WTC11 (cell line): ENCODE measurements around the gene BDH1. TPM values are rescaled to one million over a fixed set of nuclear protein-coding genes. Genes with fewer than 3 reads are reported as not detected.

ENCODE experiments used
- ATAC-seq: fragments of 200-7000 bp; cut with Tn5 transposase; 2 replicates; pipeline ENCODE4 v1.10.0; 2021; ENCODE audit warnings: mild to moderate bottlenecking, moderate library complexity
- CTCF ChIA-PET: fragments of 300-600 bp; sonication (Branson Sonifier 250); formaldehyde crosslinking; loops from one replicate; lab custom pipeline; 2021; ENCODE audit warnings: antibody characterized with exemption; lab: Charles Lee
- POLR2A ChIA-PET: fragments of 350-600 bp; sonication (Branson Sonifier 250); formaldehyde crosslinking; loops from one replicate; lab custom pipeline; 2021; ENCODE audit warnings: antibody characterized with exemption; lab: Charles Lee
- DNase-seq: peaks from one replicate; pipeline ENCODE4 v3.0.0; 2021; ENCODE audit warnings: low spot score
- H3K27ac Mint-ChIP-seq: 2 replicates; pipeline ENCODE4 v1.8.0; 2021; ENCODE audit warnings: mixed read lengths
- H3K27me3 Mint-ChIP-seq: 2 replicates; pipeline ENCODE4 v1.8.0; 2021; ENCODE audit warnings: low read depth, mild to moderate bottlenecking, moderate library complexity, mixed read lengths
- H3K36me3 Mint-ChIP-seq: 2 replicates; pipeline ENCODE4 v1.8.0; 2021; ENCODE audit warnings: mixed read lengths
- H3K4me1 Mint-ChIP-seq: 2 replicates; pipeline ENCODE4 v1.8.0; 2022; ENCODE audit warnings: mixed read lengths
- H3K4me3 Mint-ChIP-seq: 2 replicates; pipeline ENCODE4 v1.8.0; 2021; ENCODE audit warnings: mild to moderate bottlenecking, moderate library complexity, mixed read lengths
- H3K9me3 Mint-ChIP-seq: 2 replicates; pipeline ENCODE4 v1.8.0; 2021; ENCODE audit warnings: mixed read lengths
- AR ChIP-seq: fragments of 250-450 bp; sonication (Bioruptor Pico); IDR thresholded peaks from 2 replicates; pipeline ENCODE4 v1.9.0; 2021; ENCODE audit warnings: mild to moderate bottlenecking
- ATF3 ChIP-seq: sonication (generic); formaldehyde crosslinking; conservative IDR thresholded peaks from 2 replicates; pipeline ENCODE4 v1.8.1; 2022; ENCODE audit warnings: mild to moderate bottlenecking, missing genetic modification reagents
- CDX4 ChIP-seq: fragments of 250-450 bp; sonication (Bioruptor Pico); IDR thresholded peaks from 2 replicates; pipeline ENCODE4 v1.9.0; 2021; ENCODE audit warnings: moderate library complexity, mild to moderate bottlenecking, inconsistent platforms, borderline replicate concordance
- ESRRA ChIP-seq: sonication (generic); formaldehyde crosslinking; IDR thresholded peaks from 2 replicates; pipeline ENCODE4 v1.8.1; 2022; ENCODE audit warnings: mild to moderate bottlenecking, missing genetic modification reagents, borderline replicate concordance
- FOXJ3 ChIP-seq: sonication (generic); formaldehyde crosslinking; IDR thresholded peaks from 2 replicates; pipeline ENCODE4 v1.9.0; 2021; ENCODE audit warnings: missing genetic modification reagents, mild to moderate bottlenecking, borderline replicate concordance
- GABPB1 ChIP-seq: sonication (generic); formaldehyde crosslinking; IDR thresholded peaks from 2 replicates; pipeline ENCODE4 v1.8.1; 2023; ENCODE audit warnings: mild to moderate bottlenecking, missing genetic modification reagents
- IRF1 ChIP-seq: sonication (generic); formaldehyde crosslinking; IDR thresholded peaks from 2 replicates; pipeline ENCODE4 v1.8.0; 2023; ENCODE audit warnings: missing genetic modification reagents
- JUN ChIP-seq: sonication (generic); formaldehyde crosslinking; IDR thresholded peaks from 2 replicates; pipeline ENCODE4 v1.8.0; 2023; ENCODE audit warnings: mild to moderate bottlenecking, missing genetic modification reagents
- KAT7 ChIP-seq: sonication (generic); formaldehyde crosslinking; IDR thresholded peaks from 2 replicates; pipeline ENCODE4 v1.8.1; 2023; ENCODE audit warnings: missing genetic modification reagents, mild to moderate bottlenecking, borderline replicate concordance
- NR1H2 ChIP-seq: sonication (generic); formaldehyde crosslinking; IDR thresholded peaks from 2 replicates; pipeline ENCODE4 v1.9.0; 2021; ENCODE audit warnings: mild to moderate bottlenecking, moderate library complexity, missing genetic modification reagents
- NR3C1 ChIP-seq: sonication (generic); formaldehyde crosslinking; conservative IDR thresholded peaks from 2 replicates; pipeline ENCODE4 v1.8.1; 2023; ENCODE audit warnings: low read depth, mild to moderate bottlenecking, missing genetic modification reagents
- OVOL2 ChIP-seq: fragments of 250-450 bp; sonication (Bioruptor Pico); IDR thresholded peaks from 2 replicates; pipeline ENCODE4 v1.9.0; 2021; ENCODE audit warnings: mild to moderate bottlenecking, borderline replicate concordance
- RORB ChIP-seq: fragments of 250-450 bp; sonication (Bioruptor Pico); IDR thresholded peaks from 2 replicates; pipeline ENCODE4 v1.9.0; 2021; ENCODE audit warnings: mild to moderate bottlenecking
- SMAD3 ChIP-seq: sonication (generic); formaldehyde crosslinking; IDR thresholded peaks from 2 replicates; pipeline ENCODE4 v1.8.0; 2022; ENCODE audit warnings: missing genetic modification reagents, mild to moderate bottlenecking, borderline replicate concordance
- SMAD4 ChIP-seq: sonication (generic); formaldehyde crosslinking; IDR thresholded peaks from 2 replicates; pipeline ENCODE4 v1.8.0; 2022; ENCODE audit warnings: mild to moderate bottlenecking, missing genetic modification reagents
- TEAD1 ChIP-seq: sonication (generic); formaldehyde crosslinking; IDR thresholded peaks from 2 replicates; pipeline ENCODE4 v1.8.0; 2022; ENCODE audit warnings: mild to moderate bottlenecking, missing genetic modification reagents
- USF2 ChIP-seq: sonication (generic); formaldehyde crosslinking; IDR thresholded peaks from 2 replicates; pipeline ENCODE4 v1.8.1; 2023; ENCODE audit warnings: mild to moderate bottlenecking, missing genetic modification reagents, moderate library complexity
- ZMAT4 ChIP-seq: fragments of 250-450 bp; sonication (Bioruptor Pico); IDR thresholded peaks from 2 replicates; pipeline ENCODE4 v1.9.0; 2021; ENCODE audit warnings: mild to moderate bottlenecking
- ZNF219 ChIP-seq: sonication (generic); formaldehyde crosslinking; IDR thresholded peaks from 2 replicates; pipeline ENCODE4 v1.8.0; 2023; ENCODE audit warnings: missing genetic modification reagents, mild to moderate bottlenecking, borderline replicate concordance
- ZNF232 ChIP-seq: sonication (generic); formaldehyde crosslinking; IDR thresholded peaks from 2 replicates; pipeline ENCODE4 v1.8.0; 2022; ENCODE audit warnings: mild to moderate bottlenecking, missing genetic modification reagents
- ZNF263 ChIP-seq: sonication (generic); formaldehyde crosslinking; IDR thresholded peaks from 2 replicates; pipeline ENCODE4 v1.8.1; 2022; ENCODE audit warnings: low read depth, mild to moderate bottlenecking, moderate library complexity, missing genetic modification reagents
- ZNF317 ChIP-seq: sonication (generic); formaldehyde crosslinking; IDR thresholded peaks from 2 replicates; pipeline ENCODE4 v1.8.1; 2023; ENCODE audit warnings: low read depth, mild to moderate bottlenecking, moderate library complexity, missing genetic modification reagents, borderline replicate concordance
- total RNA-seq: library from RNA; stranded (reverse); gene quantifications from 3 replicates; pipeline ENCODE4 v1.2.3, GENCODE V29; 2021
- TF ChIP-seq, protein P1 (sequence below): sonication (generic); formaldehyde crosslinking; IDR thresholded peaks from 2 replicates; pipeline ENCODE4 v1.8.1; 2022; ENCODE audit warnings: mild to moderate bottlenecking, moderate library complexity, missing genetic modification reagents
- TF ChIP-seq, protein P2 (sequence below): sonication (generic); formaldehyde crosslinking; IDR thresholded peaks from 2 replicates; pipeline ENCODE4 v1.8.1; 2023; ENCODE audit warnings: mild to moderate bottlenecking, missing genetic modification reagents
- TF ChIP-seq, protein P3 (sequence below): fragments of 250-450 bp; sonication (Bioruptor Pico); IDR thresholded peaks from 2 replicates; pipeline ENCODE4 v2.1.2; 2022; ENCODE audit warnings: mild to moderate bottlenecking, moderate library complexity

Gene BDH1
- total RNA-seq, 1 experiment from 2014 or later: 26.8 TPM

DNA sequence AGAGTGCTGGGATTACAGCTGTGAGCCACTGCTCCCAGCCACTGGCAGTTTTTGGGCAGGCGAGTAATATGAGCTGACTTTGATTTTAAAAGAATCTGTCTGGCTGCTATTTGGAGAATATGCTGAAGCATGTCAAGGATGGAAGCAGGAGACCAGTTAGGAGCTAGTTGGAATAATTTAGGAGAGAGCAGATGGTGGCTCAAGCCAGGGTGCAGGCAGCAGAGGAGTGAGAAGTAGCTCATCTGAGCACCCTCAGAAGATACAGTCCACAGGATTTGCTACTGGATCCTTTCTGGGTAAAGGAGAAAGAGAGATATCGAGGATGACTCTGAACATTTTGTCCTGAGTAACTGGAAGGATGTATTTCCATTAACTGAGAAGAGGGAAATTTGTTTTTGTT is 30.4 kb upstream of the BDH1 start:
- no peak for TF ChIP-seq ATF3
- TF ChIP-seq ZNF232 (CRISPR knock-in tag): no peak
- TF ChIP-seq AR: no peak
- no peak for TF ChIP-seq GABPB1
- no peak for TF ChIP-seq OVOL2 (CRISPR knock-in tag)
- TF ChIP-seq, protein P1, sequence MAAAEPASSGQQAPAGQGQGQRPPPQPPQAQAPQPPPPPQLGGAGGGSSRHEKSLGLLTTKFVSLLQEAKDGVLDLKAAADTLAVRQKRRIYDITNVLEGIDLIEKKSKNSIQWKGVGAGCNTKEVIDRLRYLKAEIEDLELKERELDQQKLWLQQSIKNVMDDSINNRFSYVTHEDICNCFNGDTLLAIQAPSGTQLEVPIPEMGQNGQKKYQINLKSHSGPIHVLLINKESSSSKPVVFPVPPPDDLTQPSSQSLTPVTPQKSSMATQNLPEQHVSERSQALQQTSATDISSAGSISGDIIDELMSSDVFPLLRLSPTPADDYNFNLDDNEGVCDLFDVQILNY: no peak
- TF ChIP-seq, protein P2, sequence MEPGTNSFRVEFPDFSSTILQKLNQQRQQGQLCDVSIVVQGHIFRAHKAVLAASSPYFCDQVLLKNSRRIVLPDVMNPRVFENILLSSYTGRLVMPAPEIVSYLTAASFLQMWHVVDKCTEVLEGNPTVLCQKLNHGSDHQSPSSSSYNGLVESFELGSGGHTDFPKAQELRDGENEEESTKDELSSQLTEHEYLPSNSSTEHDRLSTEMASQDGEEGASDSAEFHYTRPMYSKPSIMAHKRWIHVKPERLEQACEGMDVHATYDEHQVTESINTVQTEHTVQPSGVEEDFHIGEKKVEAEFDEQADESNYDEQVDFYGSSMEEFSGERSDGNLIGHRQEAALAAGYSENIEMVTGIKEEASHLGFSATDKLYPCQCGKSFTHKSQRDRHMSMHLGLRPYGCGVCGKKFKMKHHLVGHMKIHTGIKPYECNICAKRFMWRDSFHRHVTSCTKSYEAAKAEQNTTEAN: no peak
- TF ChIP-seq ZNF219 (CRISPR knock-in tag): no peak
- TF ChIP-seq CDX4 (CRISPR knock-in tag): no peak
- no peak for TF ChIP-seq ZNF263 (CRISPR knock-in tag)
- TF ChIP-seq SMAD4: no peak
- no peak for TF ChIP-seq RORB (CRISPR knock-in tag)
- no peak for TF ChIP-seq JUN
- TF ChIP-seq, protein P3, sequence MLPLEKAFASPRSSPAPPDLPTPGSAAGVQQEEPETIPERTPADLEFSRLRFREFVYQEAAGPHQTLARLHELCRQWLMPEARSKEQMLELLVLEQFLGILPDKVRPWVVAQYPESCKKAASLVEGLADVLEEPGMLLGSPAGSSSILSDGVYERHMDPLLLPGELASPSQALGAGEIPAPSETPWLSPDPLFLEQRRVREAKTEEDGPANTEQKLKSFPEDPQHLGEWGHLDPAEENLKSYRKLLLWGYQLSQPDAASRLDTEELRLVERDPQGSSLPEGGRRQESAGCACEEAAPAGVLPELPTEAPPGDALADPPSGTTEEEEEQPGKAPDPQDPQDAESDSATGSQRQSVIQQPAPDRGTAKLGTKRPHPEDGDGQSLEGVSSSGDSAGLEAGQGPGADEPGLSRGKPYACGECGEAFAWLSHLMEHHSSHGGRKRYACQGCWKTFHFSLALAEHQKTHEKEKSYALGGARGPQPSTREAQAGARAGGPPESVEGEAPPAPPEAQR (CRISPR knock-in tag): no peak
- no peak for TF ChIP-seq FOXJ3 (CRISPR knock-in tag)
- TF ChIP-seq NR1H2 (CRISPR knock-in tag): no peak
- TF ChIP-seq NR3C1 (CRISPR knock-in tag): no peak
- no peak for TF ChIP-seq IRF1 (CRISPR knock-in tag)
- no peak for TF ChIP-seq TEAD1 (CRISPR knock-in tag)
- TF ChIP-seq, all 79 proteins: peak for 0
- ChIA-PET POLR2A (no interaction called here), CTCF (interaction anchor here (6.2 kb wide), 1 partner anchor 13 kb away, joined by 44 read pairs; no protein-coding TSS in a partner anchor)
- H3K9me3 Mint-ChIP-seq: no peaks in the 10 kb centered on the region
- DNase-seq: no peak
- no peak overlapping the region for H3K27ac Mint-ChIP-seq
- H3K36me3 Mint-ChIP-seq: no peaks in the 10 kb centered on the region
- H3K4me3 Mint-ChIP-seq: no peak overlapping the region
- H3K27me3 Mint-ChIP-seq: no peaks in the 10 kb centered on the region
- H3K4me1 Mint-ChIP-seq: peaks cover 7% of the 10 kb centered on the region
- ATAC-seq: no peak

GRCh38 chr3:197584733-197585132 is 29.0 kb upstream of the BDH1 start:
- TF ChIP-seq ESRRA (CRISPR knock-in tag) (no peak), USF2 (CRISPR knock-in tag) (no peak), RORB (CRISPR knock-in tag) (no peak), SMAD3 (CRISPR knock-in tag) (no peak), ZMAT4 (CRISPR knock-in tag) (no peak), GABPB1 (no peak), KAT7 (CRISPR knock-in tag) (no peak), ZNF317 (CRISPR knock-in tag) (no peak)
- DNase-seq (no peak), ATAC-seq (no peak)
- Mint-ChIP-seq H3K9me3 (no peaks in the 10 kb centered on the region), H3K27me3 (no peaks in the 10 kb centered on the region), H3K36me3 (no peaks in the 10 kb centered on the region), H3K27ac (no peak overlapping the region), H3K4me1 (peaks cover 18% of the 10 kb centered on the region), H3K4me3 (no peak overlapping the region)
- ChIA-PET POLR2A (no interaction called here), CTCF (interaction anchor here (1.0 to 2.9 kb wide), 2 partner anchors 9 to 15 kb away, joined by 3 to 18 read pairs; no protein-coding TSS in a partner anchor)
